ENCODE data around the gene SUGP2.

GRCh38 chr19:19027228-19027627 lies 6.1 kb downstream of the SUGP2 start:
- TF ChIP-seq POLR2A (IDR thresholded peaks at IDR 0.05) (no peak), CTCF (IDR thresholded peaks at IDR 0.05) (no peak)

All from right lobe of liver (tissue), 4 donors.